Measurements from ENCODE around the gene ALKBH5. TPM values are rescaled to one million over a fixed set of nuclear protein-coding genes. Genes with fewer than 3 reads are reported as not detected.

ALKBH5 gene
- polyA plus RNA-seq, 1 of the 3 experiments (the other 2 are of a cell fraction) = 41.0 TPM

DNA sequence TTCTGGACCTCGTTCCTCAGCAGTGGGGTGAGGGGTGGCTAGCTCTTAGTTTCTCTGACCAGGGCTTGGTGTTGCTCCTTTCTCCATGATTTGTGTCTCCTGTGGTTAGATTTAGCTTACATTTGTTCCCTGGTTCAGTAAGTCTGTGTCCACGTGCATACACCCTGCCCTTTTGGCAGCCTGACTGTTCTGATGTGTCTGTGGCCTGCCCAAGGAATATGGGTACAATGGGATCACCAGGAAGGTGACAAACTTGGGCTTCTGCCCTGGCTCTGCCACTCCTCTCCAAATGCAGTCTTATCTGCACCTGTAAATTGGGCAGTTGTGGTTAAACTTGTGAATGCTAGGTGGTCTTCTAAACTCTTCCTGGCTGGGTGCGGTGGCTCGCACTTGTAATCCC lies 17.5 kb downstream of the ALKBH5 start (continued):
- TF ChIP-seq, protein P1, sequence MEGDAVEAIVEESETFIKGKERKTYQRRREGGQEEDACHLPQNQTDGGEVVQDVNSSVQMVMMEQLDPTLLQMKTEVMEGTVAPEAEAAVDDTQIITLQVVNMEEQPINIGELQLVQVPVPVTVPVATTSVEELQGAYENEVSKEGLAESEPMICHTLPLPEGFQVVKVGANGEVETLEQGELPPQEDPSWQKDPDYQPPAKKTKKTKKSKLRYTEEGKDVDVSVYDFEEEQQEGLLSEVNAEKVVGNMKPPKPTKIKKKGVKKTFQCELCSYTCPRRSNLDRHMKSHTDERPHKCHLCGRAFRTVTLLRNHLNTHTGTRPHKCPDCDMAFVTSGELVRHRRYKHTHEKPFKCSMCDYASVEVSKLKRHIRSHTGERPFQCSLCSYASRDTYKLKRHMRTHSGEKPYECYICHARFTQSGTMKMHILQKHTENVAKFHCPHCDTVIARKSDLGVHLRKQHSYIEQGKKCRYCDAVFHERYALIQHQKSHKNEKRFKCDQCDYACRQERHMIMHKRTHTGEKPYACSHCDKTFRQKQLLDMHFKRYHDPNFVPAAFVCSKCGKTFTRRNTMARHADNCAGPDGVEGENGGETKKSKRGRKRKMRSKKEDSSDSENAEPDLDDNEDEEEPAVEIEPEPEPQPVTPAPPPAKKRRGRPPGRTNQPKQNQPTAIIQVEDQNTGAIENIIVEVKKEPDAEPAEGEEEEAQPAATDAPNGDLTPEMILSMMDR (IDR thresholded peaks at IDR 0.05) = no peak

DNA sequence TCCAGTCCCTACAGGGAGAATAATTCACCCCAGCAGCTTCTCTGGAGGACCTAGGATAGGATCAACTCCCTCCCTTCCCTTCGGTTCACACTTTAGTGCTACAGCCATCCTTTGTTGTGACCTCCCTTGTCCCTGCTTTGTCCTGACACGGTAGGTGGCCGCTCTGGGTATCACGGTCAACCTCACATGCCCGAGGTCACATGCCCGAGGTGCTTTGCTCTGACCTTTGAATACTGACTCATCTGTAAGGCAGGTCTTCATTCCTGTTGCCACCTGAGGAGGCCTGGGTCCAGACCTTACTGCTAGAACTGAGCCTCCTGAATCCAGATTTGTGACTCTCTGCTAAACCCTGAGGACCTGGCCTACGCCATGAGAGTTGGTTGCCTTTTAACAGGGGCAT lies 19.7 kb downstream of the ALKBH5 start:
- TF ChIP-seq JUND (IDR thresholded peaks at IDR 0.05) (no peak), TCF12 (IDR thresholded peaks at IDR 0.05) (no peak), RXRA (IDR thresholded peaks at IDR 0.05; ENCODE audit: borderline replicate concordance, low read depth) (no peak), ELF1 (IDR thresholded peaks at IDR 0.05) (no peak), SMC3 (IDR thresholded peaks at IDR 0.05; ENCODE audit: low read depth, low read length) (no peak), EP300 (IDR thresholded peaks at IDR 0.05; ENCODE audit: borderline replicate concordance in 1 of 2, low read depth in 1 of 2, low read length in 1 of 2) (no peak), GABPA (IDR thresholded peaks at IDR 0.05; ENCODE audit: low read depth) (no peak), FOSL2 (IDR thresholded peaks at IDR 0.05; ENCODE audit: borderline replicate concordance, low read depth) (no peak), TEAD4 (IDR thresholded peaks at IDR 0.05; ENCODE audit: borderline replicate concordance, insufficient read depth) (no peak), NRF1 (IDR thresholded peaks at IDR 0.05; ENCODE audit: low read depth, low read length) (no peak), FOXM1 (IDR thresholded peaks at IDR 0.05; ENCODE audit: low read depth) (no peak), POLR2AphosphoS5 (IDR thresholded peaks at IDR 0.05; ENCODE audit: low read depth, low read length) (no peak), RAD21 (IDR thresholded peaks at IDR 0.05; ENCODE audit: low read length) (no peak)
- TF ChIP-seq, protein P2, sequence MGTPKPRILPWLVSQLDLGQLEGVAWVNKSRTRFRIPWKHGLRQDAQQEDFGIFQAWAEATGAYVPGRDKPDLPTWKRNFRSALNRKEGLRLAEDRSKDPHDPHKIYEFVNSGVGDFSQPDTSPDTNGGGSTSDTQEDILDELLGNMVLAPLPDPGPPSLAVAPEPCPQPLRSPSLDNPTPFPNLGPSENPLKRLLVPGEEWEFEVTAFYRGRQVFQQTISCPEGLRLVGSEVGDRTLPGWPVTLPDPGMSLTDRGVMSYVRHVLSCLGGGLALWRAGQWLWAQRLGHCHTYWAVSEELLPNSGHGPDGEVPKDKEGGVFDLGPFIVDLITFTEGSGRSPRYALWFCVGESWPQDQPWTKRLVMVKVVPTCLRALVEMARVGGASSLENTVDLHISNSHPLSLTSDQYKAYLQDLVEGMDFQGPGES (IDR thresholded peaks at IDR 0.05; ENCODE audit: low read depth, low read length) = no peak
- TF ChIP-seq, protein P3, sequence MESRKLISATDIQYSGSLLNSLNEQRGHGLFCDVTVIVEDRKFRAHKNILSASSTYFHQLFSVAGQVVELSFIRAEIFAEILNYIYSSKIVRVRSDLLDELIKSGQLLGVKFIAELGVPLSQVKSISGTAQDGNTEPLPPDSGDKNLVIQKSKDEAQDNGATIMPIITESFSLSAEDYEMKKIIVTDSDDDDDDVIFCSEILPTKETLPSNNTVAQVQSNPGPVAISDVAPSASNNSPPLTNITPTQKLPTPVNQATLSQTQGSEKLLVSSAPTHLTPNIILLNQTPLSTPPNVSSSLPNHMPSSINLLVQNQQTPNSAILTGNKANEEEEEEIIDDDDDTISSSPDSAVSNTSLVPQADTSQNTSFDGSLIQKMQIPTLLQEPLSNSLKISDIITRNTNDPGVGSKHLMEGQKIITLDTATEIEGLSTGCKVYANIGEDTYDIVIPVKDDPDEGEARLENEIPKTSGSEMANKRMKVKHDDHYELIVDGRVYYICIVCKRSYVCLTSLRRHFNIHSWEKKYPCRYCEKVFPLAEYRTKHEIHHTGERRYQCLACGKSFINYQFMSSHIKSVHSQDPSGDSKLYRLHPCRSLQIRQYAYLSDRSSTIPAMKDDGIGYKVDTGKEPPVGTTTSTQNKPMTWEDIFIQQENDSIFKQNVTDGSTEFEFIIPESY (IDR thresholded peaks at IDR 0.05; ENCODE audit: borderline replicate concordance, low read depth) = no peak
- TF ChIP-seq, protein P4, sequence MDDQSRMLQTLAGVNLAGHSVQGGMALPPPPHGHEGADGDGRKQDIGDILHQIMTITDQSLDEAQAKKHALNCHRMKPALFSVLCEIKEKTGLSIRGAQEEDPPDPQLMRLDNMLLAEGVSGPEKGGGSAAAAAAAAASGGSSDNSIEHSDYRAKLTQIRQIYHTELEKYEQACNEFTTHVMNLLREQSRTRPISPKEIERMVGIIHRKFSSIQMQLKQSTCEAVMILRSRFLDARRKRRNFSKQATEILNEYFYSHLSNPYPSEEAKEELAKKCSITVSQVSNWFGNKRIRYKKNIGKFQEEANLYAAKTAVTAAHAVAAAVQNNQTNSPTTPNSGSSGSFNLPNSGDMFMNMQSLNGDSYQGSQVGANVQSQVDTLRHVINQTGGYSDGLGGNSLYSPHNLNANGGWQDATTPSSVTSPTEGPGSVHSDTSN (IDR thresholded peaks at IDR 0.05) = no peak
- no peak overlapping the region for H3K9ac ChIP-seq
- DNase-seq = no peak
- POLR2A ChIA-PET = interaction anchor here (1.4 kb wide), 1 partner anchor 9 kb away, joined by 3 read pairs; no protein-coding TSS in a partner anchor
- peaks cover 0 to 9% of the 10 kb centered on the region in 2 experiments; a peak in 1 of 4 replicates for H3K4me1 ChIP-seq (ENCODE audit: control insufficient read depth in 1 of 2, insufficient read depth in 2 of 2, low read depth in 1 of 2, low read length in 1 of 2)
- H2AFZ ChIP-seq (ENCODE audit: low read depth) = no peak overlapping the region
- no peaks in the 10 kb centered on the region for H3F3A ChIP-seq (replicated peaks; ENCODE audit: insufficient read depth)
- 90% methylated on average over 4 of the region's 7 CpGs for WGBS (ENCODE audit: low lambda C conversion rate)
- H3K27me3 ChIP-seq (ENCODE audit: insufficient read depth) = no peaks in the 10 kb centered on the region
- H3K9me2 ChIP-seq = no peaks in the 10 kb centered on the region
- H3K27ac ChIP-seq (ENCODE audit: low read depth in 2 of 2, low read length in 1 of 2) = no peak overlapping the region
- H4K20me1 ChIP-seq (ENCODE audit: insufficient read depth) = peaks cover 73% of the 10 kb centered on the region
- H3K79me2 ChIP-seq (ENCODE audit: insufficient read depth) = peaks cover 77% of the 10 kb centered on the region
- H3K9me3 ChIP-seq = no peaks in the 10 kb centered on the region
- CTCF ChIA-PET = interaction anchor here (0.6 to 1.6 kb wide), 5 partner anchors 11 to 15 kb away, joined by 3 to 5 read pairs (median 3); no protein-coding TSS in a partner anchor
- peaks cover 9 to 35% of the 10 kb centered on the region in 2 experiments for H3K36me3 ChIP-seq (replicated peaks in 1 of 2; ENCODE audit: control insufficient read depth in 1 of 2, insufficient read depth in 2 of 2, low read length in 1 of 2)
- no peak overlapping the region for H3K4me3 ChIP-seq (ENCODE audit: low read depth in 2 of 2, low read length in 1 of 2)
- H3K4me2 ChIP-seq = no peak overlapping the region
